NT2/D1 (cell line): ENCODE results near the gene TRAF3IP1.
"Not testable (repeated sequence)": the region's sequence is repeated elsewhere in the genome, so short reads cannot be mapped to it uniquely, and the experiment has no call there.

Experiments used
- DNase-seq: peaks from one replicate; pipeline ENCODE4 v3.0.0-alpha.2; 2011; ENCODE audit warnings: low read depth, low spot score
- H3K27me3 ChIP-seq: 2 replicates; pipeline ENCODE4 v1.6.0; 2011; ENCODE audit warnings: mild to moderate bottlenecking; ENCODE audit not compliant: insufficient read length, insufficient read depth
- H3K36me3 ChIP-seq: 2 replicates; pipeline ENCODE4 v1.6.1; 2011; ENCODE audit warnings: mild to moderate bottlenecking, low read length, mixed read lengths; ENCODE audit not compliant: insufficient read depth, insufficient read length
- H3K4me1 ChIP-seq: 2 replicates; pipeline ENCODE4 v1.5.1; 2011; ENCODE audit not compliant: insufficient read depth, insufficient read length
- H3K4me3 ChIP-seq: 2 replicates; pipeline ENCODE4 v1.5.1; 2011; ENCODE audit warnings: low read depth; ENCODE audit not compliant: insufficient read length
- H3K9ac ChIP-seq: 2 replicates; pipeline ENCODE4 v1.6.0; 2011; ENCODE audit warnings: low read depth; ENCODE audit not compliant: insufficient read length
- H3K9me3 ChIP-seq: 2 replicates; pipeline ENCODE4 v1.5.1; 2011; ENCODE audit warnings: mild to moderate bottlenecking, low read length; ENCODE audit not compliant: insufficient read depth
- SUZ12 ChIP-seq: IDR thresholded peaks from 2 replicates; pipeline ENCODE4 v1.6.1; 2011; ENCODE audit not compliant: insufficient read length, insufficient read depth; ENCODE audit errors: extremely low read depth
- YY1 ChIP-seq: IDR thresholded peaks from 2 replicates; pipeline ENCODE4 v1.6.1; 2011; ENCODE audit not compliant: insufficient read length, insufficient read depth
- ZNF274 ChIP-seq: IDR thresholded peaks from 2 replicates; pipeline ENCODE4 v1.6.1; 2011; ENCODE audit warnings: mild to moderate bottlenecking, low read depth, low read length

The TRAF3IP1 gene

DNA sequence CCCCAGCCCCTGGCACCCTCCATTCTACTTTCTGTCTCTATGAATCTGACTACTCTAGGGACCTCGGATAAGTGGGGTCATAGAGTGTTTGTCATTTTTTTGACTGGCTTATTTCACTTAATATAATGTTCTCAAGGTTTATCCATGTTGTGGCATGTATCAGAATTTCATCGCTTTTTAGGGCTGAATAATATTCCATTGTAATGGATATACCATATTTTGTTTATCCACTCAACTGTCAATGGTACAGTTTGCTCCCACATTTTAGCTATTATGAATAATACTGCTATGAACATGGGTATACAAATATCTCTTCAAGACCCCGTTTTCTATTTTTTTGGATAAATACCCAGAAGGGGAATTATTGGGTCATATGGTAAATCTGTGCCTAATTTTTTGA is 7.4 kb downstream of the TRAF3IP1 start:
- Histone ChIP-seq H3K4me3 (no peak overlapping the region), H3K9me3 (no peaks in the 10 kb centered on the region), H3K9ac (no peak overlapping the region), H3K36me3 (peaks cover 68% of the 10 kb centered on the region), H3K27me3 (no peaks in the 10 kb centered on the region), H3K4me1 (no peaks in the 10 kb centered on the region)
- no peak for DNase-seq
- TF ChIP-seq YY1 = no peak
- no peak for TF ChIP-seq ZNF274
- TF ChIP-seq SUZ12 = no peak

- no peak for DNase-seq
- H3K36me3 ChIP-seq = peaks cover 79% of the 10 kb centered on the region
- H3K4me1 ChIP-seq = no peaks in the 10 kb centered on the region
Measured at GRCh38 chr2:238330391-238330790, 10.1 kb downstream of the TRAF3IP1 start.

GRCh38 chr2:238331916-238332315 is 11.6 kb downstream of the TRAF3IP1 start:
- DNase-seq = no peak
- Histone ChIP-seq H3K9me3 (no peaks in the 10 kb centered on the region), H3K4me3 (no peak overlapping the region), H3K27me3 (no peaks in the 10 kb centered on the region), H3K4me1 (no peaks in the 10 kb centered on the region), H3K36me3 (peaks cover 73% of the 10 kb centered on the region), H3K9ac (no peak overlapping the region)
- no peak for TF ChIP-seq YY1

More at GRCh38 chr2:238330391-238330790, 10.1 kb downstream of the TRAF3IP1 start:
- Histone ChIP-seq H3K4me3 (no peak overlapping the region), H3K27me3 (no peaks in the 10 kb centered on the region), H3K9me3 (no peaks in the 10 kb centered on the region), H3K9ac (no peak overlapping the region)
- TF ChIP-seq YY1 (no peak), SUZ12 (no peak), ZNF274 (no peak)

DNA sequence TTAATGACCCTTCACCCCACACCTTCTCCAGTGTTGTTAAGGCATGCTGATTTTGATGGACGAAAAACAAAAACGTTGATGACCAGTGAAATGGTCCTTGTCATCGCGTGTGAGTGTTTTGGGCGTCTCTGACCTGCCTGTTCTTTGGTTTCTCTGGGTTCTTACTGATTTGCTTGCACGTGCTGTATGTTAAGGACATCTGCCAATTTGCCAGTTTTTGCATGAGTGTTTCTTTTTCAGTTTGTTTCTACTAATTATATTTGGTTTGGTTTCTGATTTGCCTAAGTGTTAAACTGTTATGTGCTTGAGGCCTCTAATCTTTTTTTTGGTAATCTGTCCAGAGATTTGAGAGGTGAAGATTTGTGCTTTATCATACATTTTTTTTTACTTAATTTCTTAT is 14.6 kb downstream of the TRAF3IP1 start:
- Histone ChIP-seq H3K4me1 (no peaks in the 10 kb centered on the region), H3K4me3 (no peak overlapping the region), H3K9me3 (no peaks in the 10 kb centered on the region), H3K36me3 (peaks cover 57% of the 10 kb centered on the region), H3K27me3 (no peaks in the 10 kb centered on the region), H3K9ac (no peak overlapping the region)
- DNase-seq = no peak
- no peak for TF ChIP-seq ZNF274
- no peak for TF ChIP-seq YY1
- no peak for TF ChIP-seq SUZ12

- peaks cover 50% of the 10 kb centered on the region for H3K36me3 ChIP-seq
- not testable (repeated sequence) for H3K27me3 ChIP-seq, H3K9ac ChIP-seq, H3K4me3 ChIP-seq, H3K9me3 ChIP-seq, H3K4me1 ChIP-seq, DNase-seq
Measured at GRCh38 chr2:238335591-238335990, 15.3 kb downstream of the TRAF3IP1 start.

DNA sequence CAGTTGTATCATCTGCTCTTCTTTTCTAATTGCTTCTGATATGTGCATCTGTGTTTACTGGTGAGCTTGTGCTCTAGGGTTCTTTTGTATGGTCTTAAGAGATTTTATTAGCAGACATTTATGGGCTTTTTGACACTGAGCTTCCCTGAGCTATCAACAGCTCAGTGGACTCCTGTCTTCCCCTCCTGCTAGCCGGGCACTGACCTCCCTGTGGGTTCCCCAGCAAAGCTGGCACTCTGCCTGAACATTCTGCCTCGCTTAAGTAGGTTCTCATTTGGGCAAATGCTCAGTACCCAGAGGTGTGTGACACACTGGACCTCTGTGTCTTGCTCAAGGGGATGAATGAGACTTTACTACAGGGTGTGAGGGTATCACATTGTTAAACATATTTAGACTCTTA is 15.8 kb downstream of the TRAF3IP1 start:
- Histone ChIP-seq H3K36me3 (peaks cover 49% of the 10 kb centered on the region), H3K4me3 (no peak overlapping the region), H3K27me3 (no peaks in the 10 kb centered on the region), H3K9ac (no peak overlapping the region), H3K4me1 (no peaks in the 10 kb centered on the region), H3K9me3 (no peaks in the 10 kb centered on the region)
- no peak for DNase-seq
- TF ChIP-seq SUZ12 = no peak
- TF ChIP-seq ZNF274 = no peak
- TF ChIP-seq YY1 = no peak

DNA sequence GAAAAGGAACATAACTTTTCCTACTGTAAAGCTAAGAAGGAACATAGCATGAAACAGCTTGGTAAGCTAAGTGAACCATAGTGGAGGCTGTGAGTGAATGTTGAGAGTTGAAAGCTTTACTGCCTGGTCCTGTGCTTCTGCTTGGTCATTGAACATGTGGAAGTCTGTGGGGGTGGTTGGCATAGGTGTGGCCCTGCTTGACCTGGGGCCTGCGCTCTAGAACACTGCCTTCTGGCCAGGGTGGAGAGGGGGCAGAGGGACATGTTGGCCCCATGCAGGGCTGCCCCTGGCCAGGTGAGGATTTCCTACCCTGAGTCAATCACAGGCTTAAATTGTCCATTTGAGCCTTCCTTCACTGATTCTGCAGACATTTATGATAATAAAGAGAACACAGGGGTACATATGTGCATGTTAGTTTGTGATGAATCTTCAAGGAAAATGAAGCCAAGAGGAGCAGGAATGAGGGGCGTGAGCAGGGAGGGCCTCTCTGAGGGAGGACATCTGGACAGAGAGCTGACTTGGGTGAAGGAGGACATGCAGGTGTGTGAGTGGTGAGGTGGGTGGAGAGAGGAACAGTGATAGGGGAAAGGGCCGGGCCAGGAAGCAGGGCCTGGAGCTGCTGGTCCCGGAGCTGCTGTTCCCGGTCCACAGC is 16.6 kb downstream of the TRAF3IP1 start:
- H3K27me3 ChIP-seq = no peaks in the 10 kb centered on the region
- H3K9me3 ChIP-seq = no peaks in the 10 kb centered on the region
- H3K9ac ChIP-seq = no peak overlapping the region
- H3K4me3 ChIP-seq = no peak overlapping the region
- DNase-seq = no peak
- peaks cover 43% of the 10 kb centered on the region for H3K36me3 ChIP-seq
- H3K4me1 ChIP-seq = no peaks in the 10 kb centered on the region
- no peak for TF ChIP-seq YY1
- no peak for TF ChIP-seq ZNF274
- no peak for TF ChIP-seq SUZ12

DNA sequence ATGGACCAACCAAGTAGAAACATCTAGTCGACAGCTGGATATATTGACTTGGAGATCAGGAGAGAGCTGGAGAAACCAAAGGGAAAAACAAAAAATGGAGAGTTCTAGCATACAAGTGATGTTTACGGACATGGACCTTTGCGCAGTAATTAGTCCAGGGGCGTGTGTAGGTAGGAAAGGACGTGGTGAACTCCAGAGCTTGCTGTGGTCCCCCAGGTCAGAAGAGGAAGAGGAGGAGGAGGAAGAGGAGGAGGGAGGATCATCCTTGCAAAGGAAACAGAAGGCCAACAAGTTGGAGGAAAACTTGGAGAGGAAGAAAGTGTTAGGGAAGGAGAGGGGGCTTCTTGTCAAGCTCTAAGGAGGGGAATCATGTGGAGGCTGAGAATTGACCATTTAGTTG is 17.5 kb downstream of the TRAF3IP1 start:
- H3K27me3 ChIP-seq = no peaks in the 10 kb centered on the region
- H3K36me3 ChIP-seq = peaks cover 37% of the 10 kb centered on the region
- no peak overlapping the region for H3K9ac ChIP-seq
- H3K4me3 ChIP-seq = no peak overlapping the region
- no peak for TF ChIP-seq YY1
- no peak for TF ChIP-seq ZNF274
- no peak for TF ChIP-seq SUZ12
- no peaks in the 10 kb centered on the region for H3K9me3 ChIP-seq
- DNase-seq = no peak
- no peaks in the 10 kb centered on the region for H3K4me1 ChIP-seq
